CD4-positive, alpha-beta T cell treated with Interleukin-6 for 4 hours (primary cell): ENCODE data around the gene UBE2F.

Source experiments
- DNase-seq: peaks from one replicate; pipeline ENCODE4 v3.0.0-alpha.2; 2020; ENCODE audit warnings: mixed read lengths

Gene UBE2F, protein sequence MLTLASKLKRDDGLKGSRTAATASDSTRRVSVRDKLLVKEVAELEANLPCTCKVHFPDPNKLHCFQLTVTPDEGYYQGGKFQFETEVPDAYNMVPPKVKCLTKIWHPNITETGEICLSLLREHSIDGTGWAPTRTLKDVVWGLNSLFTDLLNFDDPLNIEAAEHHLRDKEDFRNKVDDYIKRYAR

GRCh38 chr2:237966565-237967462 lies at the start of gene UBE2F:
UBE2F (plus strand) TSS chr2:237967014; CDS start chr2:237973108, 6,094 bp downstream.
- peak; percentile 97 for DNase-seq

GRCh38 chr2:237917696-237918374 lies 49.0 kb upstream of the UBE2F start:
- DNase-seq: no peak

DNA sequence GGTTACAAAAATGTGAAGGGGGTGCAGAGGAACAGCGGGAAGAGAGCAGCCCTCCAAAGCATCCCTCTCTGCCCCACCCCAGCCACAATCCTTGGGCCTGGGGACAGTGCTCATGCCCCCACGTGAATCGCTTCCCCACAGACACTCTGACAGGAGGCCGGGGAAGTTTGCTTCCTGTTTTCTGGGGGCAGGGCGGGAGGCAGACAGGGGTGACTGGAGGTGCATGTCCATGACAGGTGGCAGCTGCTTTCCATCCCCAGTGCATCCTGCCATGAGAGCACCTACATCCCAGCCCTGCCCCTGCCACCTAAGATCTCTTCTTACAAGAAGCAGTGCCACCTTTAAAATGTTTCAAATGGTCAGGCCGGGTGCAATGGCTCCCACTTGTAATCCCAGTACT lies 47.2 kb upstream of the UBE2F start:
- no peak for DNase-seq

- DNase-seq: no peak
These were observed 46.1 kb upstream of the UBE2F start for GRCh38 chr2:237920673-237921072.

DNA sequence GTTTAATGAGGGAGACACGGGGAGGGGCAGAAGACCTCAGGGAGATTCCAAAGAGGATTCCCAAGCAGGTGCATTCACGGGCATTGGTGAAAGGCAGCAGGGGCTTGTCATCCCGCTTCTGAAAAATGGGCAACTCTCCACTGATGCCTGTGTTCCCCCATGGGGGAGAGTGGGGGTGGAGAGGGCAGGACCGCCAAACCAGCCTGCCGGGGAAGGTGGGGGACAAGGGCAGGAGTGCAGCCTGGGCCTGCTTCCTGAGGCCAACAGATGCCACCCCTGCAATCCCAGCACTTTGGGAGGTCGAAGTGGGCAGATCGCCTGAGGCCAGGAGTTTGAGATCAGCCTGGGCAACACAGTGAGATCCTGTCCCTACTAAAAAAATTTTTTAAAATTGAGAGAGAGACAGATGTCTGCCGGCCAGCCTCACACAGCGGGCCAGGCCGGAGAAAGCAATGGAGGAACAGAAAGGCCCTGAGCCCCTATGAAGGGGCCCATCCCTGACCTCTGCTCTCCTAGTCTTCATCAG lies 44.8 kb upstream of the UBE2F start:
- DNase-seq: no peak

- DNase-seq: peak; percentile 59
These were observed 44.0 kb upstream of the UBE2F start for GRCh38 chr2:237922641-237923361.

GRCh38 chr2:237923481-237924163 lies 43.2 kb upstream of the UBE2F start:
- DNase-seq: peak; percentile 85

GRCh38 chr2:237924164-237924534 lies 42.7 kb upstream of the UBE2F start:
- DNase-seq: no peak

GRCh38 chr2:237927135-237927534 lies 39.7 kb upstream of the UBE2F start:
- DNase-seq: no peak

- DNase-seq: no peak
These were observed 38.8 kb upstream of the UBE2F start for GRCh38 chr2:237927986-237928385.

GRCh38 chr2:237929979-237930378 lies 36.8 kb upstream of the UBE2F start:
- no peak for DNase-seq

DNA sequence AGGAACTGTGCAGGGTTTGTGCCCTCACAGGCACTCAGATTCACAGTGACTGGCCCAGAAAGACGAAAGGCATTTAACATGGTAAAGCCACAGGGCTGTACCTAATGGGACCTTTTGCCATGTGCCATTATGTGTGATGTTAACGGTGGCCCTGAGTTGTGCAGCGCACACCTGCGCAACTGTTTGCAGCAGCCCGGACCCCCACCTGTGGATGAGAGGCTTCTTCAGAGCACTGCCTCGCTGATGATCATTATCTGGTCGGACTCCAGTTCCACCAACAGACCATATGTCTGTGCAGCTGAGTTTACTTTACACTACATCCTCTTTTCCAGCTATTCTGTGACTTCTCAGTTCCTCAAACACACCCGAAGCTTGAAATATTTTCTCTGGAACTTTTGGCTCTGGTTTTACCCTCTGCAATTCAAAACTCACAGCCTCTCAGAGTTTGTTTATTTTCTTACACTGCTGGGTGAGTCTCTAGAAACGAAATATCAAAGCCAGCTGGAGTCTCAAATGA lies 35.6 kb upstream of the UBE2F start:
- DNase-seq: no peak

- DNase-seq: no peak
These were observed 34.1 kb upstream of the UBE2F start for GRCh38 chr2:237932731-237933131.

DNA sequence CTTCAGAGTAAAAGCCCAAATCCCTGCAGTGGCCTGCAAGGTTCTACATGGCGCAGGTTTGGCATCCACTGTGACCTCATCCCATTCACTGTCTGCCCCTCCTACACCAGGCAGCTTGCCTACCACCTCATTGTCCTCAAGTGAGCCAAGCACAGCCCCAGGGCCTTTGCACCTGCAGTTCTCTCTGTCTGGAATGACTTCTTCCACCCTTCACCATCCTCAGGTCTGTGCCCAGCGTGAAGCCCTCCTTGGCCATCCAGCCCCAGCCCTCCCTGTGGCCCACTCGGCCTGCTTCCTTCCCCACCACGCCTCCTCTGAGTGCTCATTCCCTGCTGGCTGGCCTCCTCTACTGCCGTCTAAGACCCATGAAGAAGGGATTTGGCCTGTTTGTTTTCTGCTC lies 32.6 kb upstream of the UBE2F start:
- DNase-seq: no peak

DNA sequence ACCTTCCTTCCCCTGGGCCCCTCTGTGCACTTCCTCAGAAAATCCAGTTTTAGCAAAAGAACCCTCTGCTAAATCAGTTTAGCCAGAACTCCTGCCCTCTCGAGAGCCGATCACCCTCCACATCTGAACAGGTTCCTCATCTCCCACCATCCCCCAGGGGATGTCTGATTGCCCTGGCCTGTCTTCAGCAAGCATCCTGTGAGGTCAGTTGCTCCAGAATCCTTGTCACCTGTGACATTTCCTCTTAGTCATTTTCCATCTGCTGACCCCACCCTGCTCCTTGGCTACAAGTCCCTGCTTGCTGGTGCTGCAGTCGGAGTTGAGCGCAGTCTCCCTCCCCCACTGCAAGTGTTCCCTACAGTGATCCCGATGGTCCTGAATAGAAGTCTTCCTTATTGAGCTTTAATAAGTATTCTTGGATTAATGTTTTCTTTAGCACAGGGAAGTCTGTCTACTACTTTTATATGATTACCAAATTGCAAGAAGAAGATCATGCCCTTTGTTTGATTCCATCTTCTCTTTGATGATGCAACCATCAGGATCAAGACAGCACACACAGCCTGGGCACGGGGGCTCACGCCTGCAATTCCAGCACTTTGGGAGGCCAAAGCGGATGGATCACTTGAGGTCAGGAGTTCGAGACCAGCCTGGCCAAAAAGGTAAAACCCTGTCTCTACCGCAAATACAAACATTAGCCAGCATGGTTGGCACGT lies 30.9 kb upstream of the UBE2F start:
- DNase-seq: no peak

DNA sequence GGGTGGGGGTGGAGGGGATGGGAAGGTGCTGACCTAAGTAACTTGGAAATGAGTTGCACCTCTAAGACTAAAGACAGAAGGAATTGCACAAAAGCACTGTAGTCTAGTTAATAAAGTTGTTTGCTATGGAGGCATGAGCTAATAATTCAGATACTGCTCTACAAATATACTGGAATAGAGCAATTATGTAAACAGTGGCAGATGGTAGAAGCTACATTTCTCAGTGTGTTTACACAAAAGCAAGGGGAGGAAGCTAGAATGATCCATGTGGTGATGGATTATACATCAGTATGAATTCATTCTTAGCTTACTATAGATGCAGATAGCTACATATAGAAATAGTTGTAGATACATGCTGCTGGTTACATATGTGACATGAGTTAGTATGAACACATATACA lies 27.6 kb upstream of the UBE2F start:
- no peak for DNase-seq

- DNase-seq: no peak
These were observed 26.0 kb upstream of the UBE2F start for GRCh38 chr2:237940828-237941227.

GRCh38 chr2:237941239-237941638 lies 25.6 kb upstream of the UBE2F start:
- DNase-seq: no peak

GRCh38 chr2:237942513-237942899 lies 24.3 kb upstream of the UBE2F start:
- DNase-seq: no peak

- no peak for DNase-seq
These were observed 23.3 kb upstream of the UBE2F start for GRCh38 chr2:237943395-237944094.

- DNase-seq: no peak
These were observed 22.5 kb upstream of the UBE2F start for GRCh38 chr2:237944302-237944701.
